NCI-H526 (cell line): ENCODE measurements around the gene FBXO30.

Source experiments
- DNase-seq, 2 experiments: peaks; one replicate each; lab custom pipeline; 2025; lab: John Stamatoyannopoulos, UW

FBXO30 gene, protein sequence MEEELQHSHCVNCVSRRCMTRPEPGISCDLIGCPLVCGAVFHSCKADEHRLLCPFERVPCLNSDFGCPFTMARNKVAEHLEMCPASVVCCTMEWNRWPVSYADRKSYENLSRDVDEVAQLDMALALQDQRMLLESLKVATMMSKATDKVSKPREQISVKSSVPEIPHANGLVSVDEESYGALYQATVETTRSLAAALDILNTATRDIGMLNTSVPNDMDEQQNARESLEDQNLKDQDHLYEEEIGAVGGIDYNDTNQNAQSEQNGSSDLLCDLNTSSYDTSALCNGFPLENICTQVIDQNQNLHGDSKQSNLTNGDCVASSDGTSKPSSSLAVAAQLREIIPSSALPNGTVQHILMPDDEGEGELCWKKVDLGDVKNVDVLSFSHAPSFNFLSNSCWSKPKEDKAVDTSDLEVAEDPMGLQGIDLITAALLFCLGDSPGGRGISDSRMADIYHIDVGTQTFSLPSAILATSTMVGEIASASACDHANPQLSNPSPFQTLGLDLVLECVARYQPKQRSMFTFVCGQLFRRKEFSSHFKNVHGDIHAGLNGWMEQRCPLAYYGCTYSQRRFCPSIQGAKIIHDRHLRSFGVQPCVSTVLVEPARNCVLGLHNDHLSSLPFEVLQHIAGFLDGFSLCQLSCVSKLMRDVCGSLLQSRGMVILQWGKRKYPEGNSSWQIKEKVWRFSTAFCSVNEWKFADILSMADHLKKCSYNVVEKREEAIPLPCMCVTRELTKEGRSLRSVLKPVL

GRCh38 chr6:145814501-145815308 is at the start of gene FBXO30:
FBXO30 (minus strand) TSS chr6:145814795; CDS start chr6:145806405, 8,390 bp downstream.
- DNase-seq, result peak; percentile 36 to 92

GRCh38 chr6:145863988-145864616 is 49.5 kb upstream of the FBXO30 start:
- DNase-seq, result no peak

DNA sequence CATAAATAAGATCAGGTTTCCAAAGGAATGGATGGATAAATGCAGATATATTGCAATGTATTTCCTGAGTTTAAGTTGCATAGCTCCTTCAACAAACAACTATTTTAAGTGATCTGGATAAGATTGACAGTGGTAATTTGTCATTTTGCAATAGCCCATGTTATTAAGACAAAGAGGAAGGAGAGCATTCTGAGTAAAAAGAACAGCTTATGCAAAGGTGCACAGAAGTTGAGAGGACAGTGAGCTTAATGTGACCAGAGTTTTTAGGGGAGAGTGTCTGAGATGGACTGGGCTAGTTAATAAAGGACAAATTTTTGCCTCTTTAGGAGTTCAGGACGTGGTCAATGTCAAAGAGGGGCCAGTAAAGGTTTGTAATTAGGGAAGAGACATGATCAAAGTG is 48.8 kb upstream of the FBXO30 start:
- DNase-seq, result no peak

DNA sequence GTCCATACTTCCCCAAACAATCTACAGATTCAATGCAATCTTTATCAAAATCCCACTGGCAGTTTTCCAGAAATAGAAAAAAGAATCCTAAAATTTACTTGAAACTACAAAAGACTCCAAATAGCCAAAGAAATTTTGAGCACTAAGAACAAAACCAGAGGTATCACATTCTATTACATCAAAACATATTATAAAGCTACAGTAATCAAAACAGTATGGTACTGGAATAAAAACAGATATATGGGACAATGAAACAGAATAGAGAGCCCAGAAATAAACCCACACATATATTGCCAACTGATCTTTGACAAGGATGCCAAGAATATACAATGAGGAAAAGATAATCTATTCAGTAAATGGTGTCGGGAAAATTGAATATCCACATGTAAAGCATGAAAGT is 46.0 kb upstream of the FBXO30 start:
- no peak for DNase-seq

DNA sequence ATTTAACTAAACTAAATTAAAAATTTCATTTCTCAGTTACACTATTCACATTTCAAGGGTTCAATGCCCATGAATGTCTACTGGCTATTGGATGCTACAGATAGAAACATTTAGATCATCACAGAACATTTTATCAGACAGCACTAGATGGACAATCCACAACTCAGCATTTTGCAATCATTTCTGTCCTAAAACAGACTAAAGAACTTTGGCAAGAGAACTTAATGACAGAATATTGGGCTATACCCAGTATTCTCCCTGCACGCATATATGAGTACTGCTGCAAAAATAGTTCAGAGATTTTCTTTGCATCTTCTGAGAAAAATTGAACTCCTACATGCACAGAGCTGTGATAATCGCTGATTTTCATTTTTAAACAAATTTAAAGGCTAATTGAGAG is 36.1 kb upstream of the FBXO30 start:
- DNase-seq, result no peak

GRCh38 chr6:145848541-145848940 is 33.9 kb upstream of the FBXO30 start:
- no peak for DNase-seq

DNA sequence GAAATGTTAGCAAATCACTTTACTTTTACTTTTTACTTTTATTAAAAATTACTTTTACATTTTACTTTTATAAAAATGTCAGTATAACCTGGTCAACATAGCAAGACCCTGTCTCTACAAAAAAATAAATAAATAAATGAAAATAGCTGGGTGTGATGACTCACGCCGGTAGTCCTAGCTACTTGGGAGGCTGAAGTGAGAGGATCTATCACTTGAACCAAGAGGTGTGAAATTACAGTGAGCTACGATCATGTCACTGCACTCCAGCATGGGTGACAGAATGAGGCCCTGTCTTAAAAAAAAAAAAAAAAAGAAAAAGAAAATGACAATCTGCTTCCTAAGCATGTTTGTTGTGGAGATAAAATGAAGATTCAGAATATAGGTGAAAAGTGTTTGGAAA is 31.0 kb upstream of the FBXO30 start:
- DNase-seq, result no peak

DNA sequence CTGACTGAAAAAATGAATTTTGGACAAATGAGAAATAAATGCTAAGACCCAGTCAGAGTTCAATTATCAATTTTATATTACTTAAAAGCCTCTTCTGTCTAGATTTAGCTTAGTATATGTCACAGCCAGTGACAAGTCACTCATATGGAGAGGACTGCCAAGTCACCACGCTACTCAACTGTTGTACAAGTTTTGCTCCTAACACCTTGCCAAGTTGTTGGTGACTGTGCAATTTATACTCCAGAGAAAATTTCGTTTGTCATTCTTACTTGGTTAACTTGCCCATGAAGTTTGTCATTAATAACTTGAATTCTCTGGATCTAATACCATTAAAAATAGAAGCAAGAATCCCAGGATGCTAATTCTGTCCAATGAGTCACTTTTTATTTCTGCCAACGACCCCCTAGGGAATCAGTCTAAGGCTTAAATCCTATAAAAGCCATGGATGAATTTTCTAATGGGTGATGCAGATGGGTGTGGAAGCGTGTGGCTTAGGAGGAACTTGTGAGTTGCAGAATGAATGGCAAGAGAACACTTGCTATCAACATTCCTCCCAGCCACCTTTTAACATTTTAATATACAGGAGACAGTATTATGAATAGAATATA is 30.4 kb upstream of the FBXO30 start:
- DNase-seq, result no peak

DNA sequence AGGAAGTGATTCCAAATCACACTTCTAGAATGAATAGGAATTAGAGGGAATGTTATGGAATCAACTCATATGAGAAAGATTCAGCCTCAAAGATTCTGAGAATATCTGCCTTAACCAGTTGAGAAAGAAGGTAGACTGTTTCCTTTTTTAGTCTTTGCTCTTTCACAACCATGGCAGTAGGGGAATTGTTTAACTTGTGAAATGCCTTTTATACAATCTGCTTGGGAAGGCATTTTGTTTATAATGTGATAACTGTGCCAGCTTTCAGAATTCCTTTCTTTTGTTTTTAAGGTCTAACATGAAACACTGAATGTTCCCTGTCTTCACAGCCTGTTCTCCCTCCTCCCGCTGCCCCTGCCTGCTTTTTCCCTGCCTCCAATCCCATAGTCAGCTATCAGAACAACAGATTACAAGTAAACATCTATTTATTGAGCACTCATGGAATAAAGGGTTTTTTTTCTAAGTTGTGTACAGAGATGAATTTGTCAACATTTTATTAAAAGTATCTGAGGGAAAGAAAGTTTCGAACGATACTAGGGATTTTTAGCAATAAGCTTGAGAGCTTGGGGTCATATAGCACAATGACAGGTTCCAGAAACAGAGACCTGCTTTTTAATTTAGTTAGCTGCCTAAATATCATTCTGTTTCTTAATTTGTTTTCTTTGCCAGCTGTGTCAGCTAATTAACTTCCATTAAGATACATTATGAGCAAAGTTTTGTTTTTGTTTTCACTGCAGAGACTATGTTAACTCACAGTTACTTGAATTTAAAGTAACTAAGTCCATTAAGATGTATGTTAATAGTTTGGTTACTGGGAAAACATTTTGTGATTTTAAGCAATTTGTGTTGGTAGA is 28.3 kb upstream of the FBXO30 start:
- DNase-seq, result no peak

DNA sequence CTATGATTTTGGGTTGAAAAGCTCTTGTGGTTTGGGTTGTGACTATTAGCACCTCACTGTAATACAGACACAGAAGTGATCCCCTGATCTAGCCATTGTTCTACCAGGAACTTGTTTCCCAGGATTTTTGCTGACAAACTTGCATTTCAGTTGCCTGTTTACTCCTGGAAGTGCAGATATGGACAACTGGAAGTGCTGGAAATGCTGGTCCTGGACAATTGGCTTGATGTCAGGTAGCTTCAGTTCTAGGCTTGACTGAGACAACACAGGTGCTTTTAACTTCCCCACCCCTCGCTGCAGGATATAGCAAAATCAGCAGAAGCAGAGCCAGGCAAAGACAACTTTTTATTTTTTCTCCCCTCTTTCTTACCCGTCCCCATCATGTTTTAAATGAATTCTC is 27.1 kb upstream of the FBXO30 start:
- DNase-seq, result no peak

- DNase-seq, result no peak
Observed at GRCh38 chr6:145839653-145840052, 25.1 kb upstream of the FBXO30 start.

DNA sequence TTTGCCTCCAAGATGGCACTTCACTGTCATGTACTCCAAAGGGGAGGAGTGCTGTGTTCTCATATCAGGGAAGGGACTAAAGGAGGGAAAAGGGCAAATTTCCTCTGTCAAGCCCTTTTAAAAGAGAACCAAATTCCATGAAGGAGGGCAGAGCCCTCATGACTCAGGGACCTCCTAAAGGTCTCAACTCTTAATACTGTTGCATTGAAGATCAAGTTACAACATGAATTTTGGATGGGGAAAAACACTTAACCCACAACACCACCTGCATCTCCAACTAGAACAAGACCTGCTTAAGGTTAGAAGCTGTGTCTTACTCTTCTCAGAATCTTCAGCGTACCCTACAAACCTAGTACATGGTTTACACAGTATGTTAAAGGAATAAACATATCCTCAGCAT is 23.7 kb upstream of the FBXO30 start:
- DNase-seq, result no peak

GRCh38 chr6:145836772-145837171 is 22.2 kb upstream of the FBXO30 start:
- no peak for DNase-seq

DNA sequence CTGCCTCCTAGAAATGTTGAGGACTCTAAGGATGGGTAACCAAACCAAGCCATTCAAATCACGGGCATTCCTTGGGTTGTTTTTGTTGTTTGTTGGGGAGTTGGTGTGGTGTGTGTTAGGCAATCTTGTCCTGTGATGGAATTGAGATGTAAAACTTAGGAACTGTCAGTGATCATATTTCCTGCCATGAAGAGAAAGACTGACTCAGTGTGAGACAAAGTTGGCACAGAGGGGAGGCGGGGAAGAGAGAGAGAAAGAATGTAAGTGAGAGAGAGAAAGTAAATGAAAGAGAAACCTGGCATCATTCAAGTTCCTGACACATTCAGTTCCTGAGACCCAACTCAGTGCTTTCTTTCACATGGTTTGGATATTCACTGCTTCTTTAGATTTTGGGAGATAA is 21.6 kb upstream of the FBXO30 start:
- DNase-seq, result no peak

DNA sequence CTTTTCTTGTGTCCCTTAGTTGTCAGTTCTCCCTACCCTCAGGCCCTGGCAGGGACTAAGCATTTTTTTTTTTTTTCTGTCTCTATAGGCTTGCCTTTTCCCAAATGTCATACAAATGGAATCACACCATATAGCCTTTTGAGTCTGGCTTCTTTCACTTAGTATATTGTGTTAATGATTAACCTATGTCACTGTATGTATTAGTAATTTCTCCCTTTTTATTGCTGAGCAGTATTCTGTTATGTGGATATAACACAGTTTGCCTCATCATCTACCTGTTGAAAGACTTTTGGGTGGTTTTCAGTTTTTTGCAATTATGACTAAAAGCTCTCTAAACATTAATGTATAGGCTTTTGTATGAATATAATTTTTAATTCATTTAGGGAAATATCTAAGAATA is 16.0 kb upstream of the FBXO30 start:
- no peak for DNase-seq

GRCh38 chr6:145829950-145830349 is 15.4 kb upstream of the FBXO30 start:
- DNase-seq, result no peak

- no peak for DNase-seq
Observed at GRCh38 chr6:145829102-145829501, 14.5 kb upstream of the FBXO30 start.

DNA sequence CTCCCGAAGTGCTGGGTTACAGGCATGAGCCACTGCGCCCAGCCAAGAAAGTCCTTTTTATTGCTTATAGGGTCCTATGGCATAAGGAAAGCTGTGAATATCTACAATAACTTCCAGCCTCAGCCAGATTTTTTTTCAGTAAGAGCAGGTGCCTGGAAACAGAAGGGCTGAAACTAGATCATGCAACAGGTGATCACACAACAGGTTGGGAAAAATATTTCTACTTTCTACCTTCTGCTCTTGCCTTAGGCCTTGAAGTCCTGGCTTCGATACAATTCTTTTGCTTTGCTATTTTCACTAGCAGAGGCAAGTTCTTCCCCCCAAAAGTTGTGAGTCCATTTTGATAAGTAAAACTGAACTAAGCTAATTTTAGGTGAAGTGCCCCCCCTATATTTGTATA is 9.7 kb upstream of the FBXO30 start:
- DNase-seq, result no peak

DNA sequence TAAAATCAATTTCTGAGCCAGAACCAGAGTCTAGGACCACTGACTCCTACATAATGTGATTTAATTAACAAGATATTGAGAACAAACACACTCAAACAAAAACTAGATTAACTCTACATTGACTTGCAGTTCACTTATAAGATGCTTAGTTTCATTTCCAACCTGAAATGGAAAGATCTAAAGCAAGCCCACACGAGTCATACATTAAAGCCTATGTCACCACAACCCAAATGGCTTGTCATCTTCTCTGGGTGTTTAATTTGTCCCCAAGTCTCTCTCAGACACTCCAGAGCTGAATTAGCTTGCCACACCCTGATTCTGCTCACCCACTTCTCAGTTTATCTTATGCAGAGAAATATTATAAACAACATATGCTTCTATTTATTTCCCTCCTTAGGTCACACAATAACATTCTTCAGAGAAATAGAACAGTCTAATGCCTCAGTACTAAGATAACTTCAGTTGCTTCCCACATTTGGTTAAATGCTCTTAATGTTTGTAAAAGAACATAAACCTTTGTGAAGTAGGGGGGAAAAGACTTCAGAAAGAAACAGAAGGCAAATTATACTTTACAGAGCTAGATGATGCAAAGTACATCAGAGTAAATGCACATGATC is 8.8 kb upstream of the FBXO30 start:
- no peak for DNase-seq

DNA sequence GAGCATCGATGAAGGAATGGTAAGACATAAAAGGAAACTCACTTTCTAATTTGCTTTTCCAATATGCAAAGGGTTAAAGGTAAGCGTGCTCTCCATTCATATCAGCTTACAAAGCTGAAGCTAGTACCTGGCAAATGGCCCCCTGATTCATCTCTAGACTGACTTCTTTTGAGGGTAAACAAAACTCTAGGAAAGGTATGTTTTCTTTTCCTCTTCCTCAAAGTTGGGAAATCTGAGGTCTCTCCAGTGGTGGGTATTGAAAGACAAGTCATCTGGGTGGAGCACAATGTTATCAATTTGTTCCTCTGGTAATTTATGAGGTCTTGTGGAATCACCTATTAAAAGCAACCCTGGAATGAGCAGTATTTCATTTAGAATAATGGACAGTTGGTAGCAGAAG is 7.9 kb upstream of the FBXO30 start:
- DNase-seq, result no peak
